ENCODE measurements around the gene PTCD3. TPM values are rescaled to one million over a fixed set of nuclear protein-coding genes. Genes with fewer than 3 reads are reported as not detected.

PTCD3 gene
- total RNA-seq, 4 donors from 2014 or later: 61.5 to 103 (median 73.7) TPM

DNA sequence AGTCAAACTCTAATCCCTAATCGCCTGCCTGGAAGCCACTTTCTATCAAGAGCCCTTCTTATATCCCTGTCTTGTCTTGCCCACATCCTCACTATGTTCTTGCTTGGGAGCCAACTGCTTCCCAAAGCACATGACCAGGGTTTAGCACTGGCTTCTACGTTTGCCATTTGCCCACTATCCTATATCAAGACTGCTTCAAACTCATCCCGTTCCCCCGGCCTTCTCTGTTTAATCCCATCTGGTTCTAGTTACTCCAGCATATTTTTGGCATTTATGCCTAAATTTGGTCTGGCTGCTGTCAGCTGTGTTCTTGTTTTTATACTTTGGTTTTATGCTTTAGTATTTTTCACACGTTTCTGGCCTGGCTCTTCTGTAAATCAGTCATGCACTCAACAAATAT lies 40.5 kb upstream of the PTCD3 start:
- Histone ChIP-seq H3K4me3 (no peak overlapping the region), H3K27me3 (no peaks in the 10 kb centered on the region), H3K27ac (peak overlapping the region in 2 of 4 donors; percentile 15 to 62), H3K9me3 (peaks cover 0 to 13% (median 0%) of the 10 kb centered on the region in 4 donors), H3K4me1 (peaks cover 0 to 19% (median 0%) of the 10 kb centered on the region in 4 donors), H3K36me3 (peaks cover 0 to 85% (median 11%) of the 10 kb centered on the region in 3 donors)
- TF ChIP-seq POLR2A (IDR thresholded peaks at IDR 0.05) (no peak), EP300 (IDR thresholded peaks at IDR 0.05) (peak in 1 of 2 donors; percentile 18)
- TF ChIP-seq, protein P1, sequence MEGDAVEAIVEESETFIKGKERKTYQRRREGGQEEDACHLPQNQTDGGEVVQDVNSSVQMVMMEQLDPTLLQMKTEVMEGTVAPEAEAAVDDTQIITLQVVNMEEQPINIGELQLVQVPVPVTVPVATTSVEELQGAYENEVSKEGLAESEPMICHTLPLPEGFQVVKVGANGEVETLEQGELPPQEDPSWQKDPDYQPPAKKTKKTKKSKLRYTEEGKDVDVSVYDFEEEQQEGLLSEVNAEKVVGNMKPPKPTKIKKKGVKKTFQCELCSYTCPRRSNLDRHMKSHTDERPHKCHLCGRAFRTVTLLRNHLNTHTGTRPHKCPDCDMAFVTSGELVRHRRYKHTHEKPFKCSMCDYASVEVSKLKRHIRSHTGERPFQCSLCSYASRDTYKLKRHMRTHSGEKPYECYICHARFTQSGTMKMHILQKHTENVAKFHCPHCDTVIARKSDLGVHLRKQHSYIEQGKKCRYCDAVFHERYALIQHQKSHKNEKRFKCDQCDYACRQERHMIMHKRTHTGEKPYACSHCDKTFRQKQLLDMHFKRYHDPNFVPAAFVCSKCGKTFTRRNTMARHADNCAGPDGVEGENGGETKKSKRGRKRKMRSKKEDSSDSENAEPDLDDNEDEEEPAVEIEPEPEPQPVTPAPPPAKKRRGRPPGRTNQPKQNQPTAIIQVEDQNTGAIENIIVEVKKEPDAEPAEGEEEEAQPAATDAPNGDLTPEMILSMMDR (IDR thresholded peaks at IDR 0.05): no peak
- peak in 1 of 2 donors; percentile 26 for DNase-seq (ENCODE audit: low spot score in 2 of 2)
- 51 to 53% methylated on average over 5 of the region's 5 CpGs for WGBS, 2 donors

DNA sequence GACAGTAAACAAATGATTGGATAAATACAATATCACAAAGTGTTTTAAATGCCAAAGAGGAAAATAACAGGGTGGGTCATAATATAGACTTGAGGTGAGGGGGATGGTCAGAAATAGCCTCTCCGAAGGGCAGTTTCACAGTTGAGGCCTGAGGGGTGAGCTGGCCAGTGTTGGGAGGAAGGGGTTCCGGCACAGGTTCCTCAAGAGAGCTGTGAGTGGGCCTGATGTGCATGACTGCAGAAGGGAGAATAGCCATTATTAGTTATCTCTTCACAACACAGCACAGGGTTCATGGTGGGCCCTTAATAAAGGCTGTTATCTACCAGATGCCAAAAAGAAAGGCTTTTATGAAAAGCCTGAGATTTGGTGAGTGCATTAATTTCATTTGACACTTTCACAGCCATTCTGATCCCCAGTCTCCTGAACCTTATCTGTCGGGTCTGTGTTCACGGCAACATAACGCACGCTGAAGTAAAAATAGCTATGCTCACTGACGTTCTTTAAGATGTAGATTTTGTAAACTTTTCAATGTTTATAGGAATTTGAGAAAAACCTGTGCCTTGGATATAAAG lies 39.9 kb upstream of the PTCD3 start:
- WGBS, 2 donors: 91 to 94% methylated on average over 7 of the region's 7 CpGs
- no peaks in the 10 kb centered on the region for H3K27me3 ChIP-seq
- H3K9me3 ChIP-seq: peaks cover 0 to 13% (median 0%) of the 10 kb centered on the region in 4 donors
- H3K27ac ChIP-seq: peak overlapping the region in 2 of 4 donors; percentile 11 to 62
- peaks cover 0 to 86% (median 11%) of the 10 kb centered on the region in 3 donors for H3K36me3 ChIP-seq
- H3K4me1 ChIP-seq: peaks cover 0 to 19% (median 0%) of the 10 kb centered on the region in 4 donors
- TF ChIP-seq EP300 (IDR thresholded peaks at IDR 0.05) (no peak), POLR2A (IDR thresholded peaks at IDR 0.05) (no peak)
- TF ChIP-seq, protein P1 (IDR thresholded peaks at IDR 0.05): no peak
- H3K4me3 ChIP-seq: no peak overlapping the region
- DNase-seq (ENCODE audit: low spot score in 2 of 2): no peak

DNA sequence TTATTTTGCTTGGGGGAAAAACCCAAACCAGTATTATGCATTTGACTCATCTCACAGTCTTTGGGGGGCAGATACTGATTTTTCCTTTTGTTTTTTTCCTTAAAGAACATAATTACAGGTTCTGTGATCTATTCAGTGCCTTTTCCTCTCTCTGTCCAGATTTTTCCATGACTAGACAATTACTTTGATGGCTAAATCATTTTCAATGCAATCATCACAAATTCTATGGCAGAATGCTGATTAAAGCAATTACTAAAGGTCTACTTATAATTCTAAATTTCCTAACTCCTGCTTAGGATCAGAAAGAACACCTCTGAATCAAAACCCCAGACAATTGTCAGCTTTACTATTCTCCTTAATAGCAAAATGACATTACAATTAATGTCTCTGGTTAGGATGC lies 39.1 kb upstream of the PTCD3 start:
- H3K27me3 ChIP-seq: no peaks in the 10 kb centered on the region
- no peak overlapping the region for H3K4me3 ChIP-seq
- TF ChIP-seq, protein P1 (IDR thresholded peaks at IDR 0.05): no peak
- TF ChIP-seq EP300 (IDR thresholded peaks at IDR 0.05) (no peak), POLR2A (IDR thresholded peaks at IDR 0.05) (no peak)
- peaks cover 0 to 13% (median 0%) of the 10 kb centered on the region in 4 donors for H3K9me3 ChIP-seq
- H3K36me3 ChIP-seq: peaks cover 0 to 79% (median 11%) of the 10 kb centered on the region in 3 donors
- no peak for DNase-seq (ENCODE audit: low spot score in 2 of 2)
- no peak overlapping the region for H3K27ac ChIP-seq
- H3K4me1 ChIP-seq: peaks cover 0 to 20% (median 3%) of the 10 kb centered on the region in 4 donors

DNA sequence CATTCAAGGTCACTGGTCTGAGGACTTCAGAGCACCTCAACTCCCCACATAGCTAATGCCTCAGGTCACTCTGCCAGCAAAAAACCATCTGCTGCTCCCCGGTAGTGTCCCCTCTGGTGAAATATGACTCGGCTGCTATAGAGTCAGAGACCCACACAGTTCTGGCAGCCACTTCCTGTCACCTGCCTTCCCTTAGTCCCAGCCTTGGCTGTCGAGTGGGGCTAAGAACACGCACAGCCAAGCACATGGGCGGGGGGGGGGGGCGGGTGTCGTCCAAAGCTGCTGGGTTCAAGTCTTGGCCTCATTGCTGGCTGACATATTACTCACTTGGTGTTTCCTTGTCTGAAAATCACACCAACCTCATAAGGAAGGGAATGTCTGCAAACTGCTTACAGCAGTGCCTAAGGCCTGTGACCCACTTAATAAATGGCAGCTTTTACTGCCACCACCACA lies 37.9 kb upstream of the PTCD3 start:
- H3K36me3 ChIP-seq: peaks cover 0 to 68% (median 11%) of the 10 kb centered on the region in 3 donors
- no peak for DNase-seq (ENCODE audit: low spot score in 2 of 2)

DNA sequence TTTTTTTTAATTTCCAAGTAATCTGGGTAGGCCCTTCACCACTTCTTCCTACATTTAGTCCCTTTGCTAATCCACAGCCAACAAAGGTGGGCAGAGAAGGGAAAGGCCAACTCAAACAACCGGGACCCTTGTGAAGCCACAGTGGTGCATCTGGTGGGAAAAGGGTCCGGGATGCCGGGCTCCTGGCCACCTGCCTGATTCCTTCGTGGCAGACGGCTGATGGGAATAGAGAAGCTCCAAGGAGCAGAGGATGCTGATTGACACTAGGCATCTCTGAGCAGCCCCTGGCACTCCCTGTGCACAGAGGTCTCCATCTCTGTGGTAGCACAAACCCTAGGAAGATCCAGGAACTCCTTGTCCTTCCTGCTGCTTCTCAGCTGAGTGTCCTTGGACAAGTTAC lies 37.4 kb upstream of the PTCD3 start:
- Histone ChIP-seq H3K27me3 (no peaks in the 10 kb centered on the region), H3K27ac (no peak overlapping the region), H3K9me3 (peaks cover 0 to 2% (median 0%) of the 10 kb centered on the region in 4 donors), H3K4me3 (no peak overlapping the region), H3K4me1 (peaks cover 0 to 35% (median 14%) of the 10 kb centered on the region in 4 donors), H3K36me3 (peaks cover 0 to 66% (median 11%) of the 10 kb centered on the region in 3 donors)
- WGBS, 2 donors: 94 to 97% methylated on average over 5 of the region's 5 CpGs
- TF ChIP-seq, protein P1 (IDR thresholded peaks at IDR 0.05): no peak
- no peak for DNase-seq (ENCODE audit: low spot score in 2 of 2)

More for the DNA sequence above, 37.9 kb upstream of the PTCD3 start:
- TF ChIP-seq EP300 (IDR thresholded peaks at IDR 0.05) (no peak), POLR2A (IDR thresholded peaks at IDR 0.05) (no peak)
- TF ChIP-seq, protein P1 (IDR thresholded peaks at IDR 0.05): no peak
- Histone ChIP-seq H3K27ac (no peak overlapping the region), H3K4me1 (peaks cover 0 to 30% (median 13%) of the 10 kb centered on the region in 4 donors), H3K4me3 (no peak overlapping the region), H3K27me3 (no peaks in the 10 kb centered on the region), H3K9me3 (peaks cover 0 to 7% (median 0%) of the 10 kb centered on the region in 4 donors)
- WGBS, 2 donors: 69 to 73% methylated on average over 7 of the region's 7 CpGs
